WTC11 (cell line): ENCODE results near the gene ABCC11. TPM values are rescaled to one million over a fixed set of nuclear protein-coding genes. Genes with fewer than 3 reads are reported as not detected.

Experiments used
- ATAC-seq: fragments of 200-7000 bp; cut with Tn5 transposase; 2 replicates; pipeline ENCODE4 v1.10.0; 2021; ENCODE audit warnings: mild to moderate bottlenecking, moderate library complexity
- CTCF ChIA-PET: fragments of 300-600 bp; sonication (Branson Sonifier 250); formaldehyde crosslinking; loops from one replicate; lab custom pipeline; 2021; ENCODE audit warnings: antibody characterized with exemption; lab: Charles Lee
- POLR2A ChIA-PET: fragments of 350-600 bp; sonication (Branson Sonifier 250); formaldehyde crosslinking; loops from one replicate; lab custom pipeline; 2021; ENCODE audit warnings: antibody characterized with exemption; lab: Charles Lee
- DNase-seq: peaks from one replicate; pipeline ENCODE4 v3.0.0; 2021; ENCODE audit warnings: low spot score
- H3K27ac Mint-ChIP-seq: 2 replicates; pipeline ENCODE4 v1.8.0; 2021; ENCODE audit warnings: mixed read lengths
- H3K27me3 Mint-ChIP-seq: 2 replicates; pipeline ENCODE4 v1.8.0; 2021; ENCODE audit warnings: low read depth, mild to moderate bottlenecking, moderate library complexity, mixed read lengths
- H3K36me3 Mint-ChIP-seq: 2 replicates; pipeline ENCODE4 v1.8.0; 2021; ENCODE audit warnings: mixed read lengths
- H3K4me1 Mint-ChIP-seq: 2 replicates; pipeline ENCODE4 v1.8.0; 2022; ENCODE audit warnings: mixed read lengths
- H3K4me3 Mint-ChIP-seq: 2 replicates; pipeline ENCODE4 v1.8.0; 2021; ENCODE audit warnings: mild to moderate bottlenecking, moderate library complexity, mixed read lengths
- H3K9me3 Mint-ChIP-seq: 2 replicates; pipeline ENCODE4 v1.8.0; 2021; ENCODE audit warnings: mixed read lengths
- ELF4 ChIP-seq: sonication (generic); formaldehyde crosslinking; IDR thresholded peaks from 2 replicates; pipeline ENCODE4 v1.8.1; 2022; ENCODE audit warnings: low read depth, mild to moderate bottlenecking, moderate library complexity, missing genetic modification reagents
- EMX1 ChIP-seq: fragments of 250-450 bp; sonication (Bioruptor Pico); IDR thresholded peaks from 2 replicates; pipeline ENCODE4 v1.8.0; 2021; ENCODE audit warnings: mild to moderate bottlenecking
- FOXK1 ChIP-seq: sonication (generic); formaldehyde crosslinking; IDR thresholded peaks from 2 replicates; pipeline ENCODE4 v1.8.0; 2022; ENCODE audit warnings: mild to moderate bottlenecking, moderate library complexity, missing genetic modification reagents
- JUN ChIP-seq: sonication (generic); formaldehyde crosslinking; IDR thresholded peaks from 2 replicates; pipeline ENCODE4 v1.8.0; 2023; ENCODE audit warnings: mild to moderate bottlenecking, missing genetic modification reagents
- MXD4 ChIP-seq: fragments of 250-450 bp; sonication (Bioruptor Pico); IDR thresholded peaks from 2 replicates; pipeline ENCODE4 v1.8.0; 2021; ENCODE audit warnings: mild to moderate bottlenecking, moderate library complexity, borderline replicate concordance
- NFE2L1 ChIP-seq: sonication (generic); formaldehyde crosslinking; IDR thresholded peaks from 2 replicates; pipeline ENCODE4 v1.8.1; 2023; ENCODE audit warnings: missing genetic modification reagents
- NFYB ChIP-seq: sonication (generic); formaldehyde crosslinking; conservative IDR thresholded peaks from 2 replicates; pipeline ENCODE4 v1.8.0; 2022; ENCODE audit warnings: low read depth, missing genetic modification reagents
- NR1H2 ChIP-seq: sonication (generic); formaldehyde crosslinking; IDR thresholded peaks from 2 replicates; pipeline ENCODE4 v1.9.0; 2021; ENCODE audit warnings: mild to moderate bottlenecking, moderate library complexity, missing genetic modification reagents
- OVOL2 ChIP-seq: fragments of 250-450 bp; sonication (Bioruptor Pico); IDR thresholded peaks from 2 replicates; pipeline ENCODE4 v1.9.0; 2021; ENCODE audit warnings: mild to moderate bottlenecking, borderline replicate concordance
- PRRX2 ChIP-seq: fragments of 250-450 bp; sonication (Bioruptor Pico); IDR thresholded peaks from 2 replicates; pipeline ENCODE4 v1.8.0; 2021; ENCODE audit warnings: mild to moderate bottlenecking
- RELA ChIP-seq: sonication (generic); formaldehyde crosslinking; IDR thresholded peaks from 2 replicates; pipeline ENCODE4 v1.8.1; 2022; ENCODE audit warnings: missing genetic modification reagents, mild to moderate bottlenecking, borderline replicate concordance
- SP1 ChIP-seq: sonication (generic); formaldehyde crosslinking; conservative IDR thresholded peaks from 2 replicates; pipeline ENCODE4 v1.8.1; 2022; ENCODE audit warnings: missing genetic modification reagents
- TCF7 ChIP-seq: sonication (generic); formaldehyde crosslinking; IDR thresholded peaks from 2 replicates; pipeline ENCODE4 v1.8.0; 2022; ENCODE audit warnings: mild to moderate bottlenecking, low read depth, missing genetic modification reagents, moderate library complexity
- ZNF219 ChIP-seq: sonication (generic); formaldehyde crosslinking; IDR thresholded peaks from 2 replicates; pipeline ENCODE4 v1.8.0; 2023; ENCODE audit warnings: missing genetic modification reagents, mild to moderate bottlenecking, borderline replicate concordance
- ZNF232 ChIP-seq: sonication (generic); formaldehyde crosslinking; IDR thresholded peaks from 2 replicates; pipeline ENCODE4 v1.8.0; 2022; ENCODE audit warnings: mild to moderate bottlenecking, missing genetic modification reagents
- ZNF671 ChIP-seq: fragments of 250-450 bp; sonication (Bioruptor Pico); IDR thresholded peaks from 2 replicates; pipeline ENCODE4 v1.8.0; 2021; ENCODE audit warnings: mild to moderate bottlenecking
- total RNA-seq: library from RNA; stranded (reverse); gene quantifications from 3 replicates; pipeline ENCODE4 v1.2.3, GENCODE V29; 2021
- TF ChIP-seq, protein P1 (sequence below): sonication (generic); formaldehyde crosslinking; IDR thresholded peaks from 2 replicates; pipeline ENCODE4 v1.8.1; 2023; ENCODE audit warnings: mild to moderate bottlenecking, moderate library complexity, missing genetic modification reagents
- TF ChIP-seq, protein P2 (sequence below): sonication (generic); formaldehyde crosslinking; IDR thresholded peaks from 2 replicates; pipeline ENCODE4 v1.8.0; 2023; ENCODE audit warnings: missing genetic modification reagents
- TF ChIP-seq, protein P3 (sequence below): fragments of 200-600 bp; IDR thresholded peaks from 2 replicates; pipeline ENCODE4 v1.8.0; 2022; ENCODE audit warnings: antibody characterized with exemption
- TF ChIP-seq, protein P4 (sequence below): fragments of 250-450 bp; sonication (Bioruptor Pico); IDR thresholded peaks from 2 replicates; pipeline ENCODE4 v1.8.0; 2021; ENCODE audit warnings: mild to moderate bottlenecking
- TF ChIP-seq, protein P5 (sequence below): fragments of 250-450 bp; sonication (Bioruptor Pico); IDR thresholded peaks from 2 replicates; pipeline ENCODE4 v1.9.0; 2021; ENCODE audit warnings: mild to moderate bottlenecking, borderline replicate concordance

ABCC11 gene
- total RNA-seq, 1 experiment from 2014 or later, result not detected

DNA sequence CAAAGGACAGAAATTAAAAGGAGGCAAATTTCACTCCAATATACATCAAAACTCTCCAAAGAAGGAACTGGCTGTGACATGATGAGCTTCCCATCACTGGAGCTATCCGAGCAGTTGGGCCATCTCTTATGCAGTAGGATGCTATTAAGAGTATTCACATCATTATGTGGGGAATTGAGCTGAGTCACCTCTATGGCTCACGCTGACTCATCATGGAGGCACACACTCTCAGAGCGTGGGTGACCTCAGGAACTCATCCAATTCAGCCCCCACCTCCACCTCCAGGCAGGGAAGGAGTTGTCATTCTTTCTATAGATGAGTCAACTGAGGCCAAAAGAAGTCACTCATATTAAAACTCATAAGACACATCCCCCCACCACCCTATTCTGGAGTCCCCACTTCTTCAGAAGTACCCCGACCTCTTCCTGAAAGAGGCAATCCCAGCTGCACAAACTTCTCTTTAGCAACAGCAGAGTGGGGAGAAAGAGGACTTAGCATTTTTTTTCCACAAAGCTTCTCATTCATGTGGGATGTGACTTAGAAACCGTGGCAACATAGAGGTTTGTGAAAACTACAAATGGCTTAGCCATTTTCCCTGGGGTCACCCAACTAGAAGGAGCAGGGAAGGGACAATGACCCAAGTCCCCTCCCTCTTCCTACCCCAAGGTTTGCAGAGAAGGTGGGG is 124.1 kb downstream of the ABCC11 start:
- TF ChIP-seq ZNF232 (no peak), NFE2L1 (CRISPR knock-in tag) (no peak), ZNF671 (CRISPR knock-in tag) (no peak)
- TF ChIP-seq, all 79 proteins: peak for 0
- no peaks in the 10 kb centered on the region for H3K9me3 Mint-ChIP-seq
- no peak overlapping the region for H3K4me3 Mint-ChIP-seq
- no peaks in the 10 kb centered on the region for H3K27me3 Mint-ChIP-seq
- no peaks in the 10 kb centered on the region for H3K36me3 Mint-ChIP-seq
- ChIA-PET CTCF (interaction anchor here (1.0 to 2.0 kb wide), 2 partner anchors 42 to 982 kb away, joined by 3 to 8 read pairs; no protein-coding TSS in a partner anchor), POLR2A (no interaction called here)
- DNase-seq (no peak), ATAC-seq (no peak)
- H3K27ac Mint-ChIP-seq, result no peak overlapping the region
- H3K4me1 Mint-ChIP-seq, result peaks cover 9% of the 10 kb centered on the region

DNA sequence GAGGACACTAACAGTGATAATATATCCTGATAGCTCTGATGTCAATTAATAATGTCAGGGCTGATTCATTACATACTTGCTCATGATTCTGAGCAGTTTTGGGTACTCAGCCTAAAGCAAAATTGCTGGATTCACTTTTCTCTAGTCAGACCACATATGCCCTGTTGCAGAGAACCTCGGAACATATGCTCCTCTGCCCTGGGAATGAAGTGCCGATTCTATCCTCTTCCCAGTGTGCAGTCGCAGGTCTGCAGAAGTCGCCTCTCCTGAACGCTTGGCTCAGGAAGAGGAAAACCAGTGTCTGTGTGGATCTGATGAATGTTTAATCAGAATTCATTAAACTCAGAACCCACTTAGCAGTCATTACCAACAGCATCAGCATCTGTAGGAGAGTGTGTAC is 126.1 kb downstream of the ABCC11 start:
- no peaks in the 10 kb centered on the region for H3K9me3 Mint-ChIP-seq
- no peaks in the 10 kb centered on the region for H3K27me3 Mint-ChIP-seq
- DNase-seq (no peak), ATAC-seq (no peak)
- ChIA-PET CTCF (interaction anchor here (1.0 kb wide), 1 partner anchor 980 kb away, joined by 3 read pairs; no protein-coding TSS in a partner anchor), POLR2A (no interaction called here)
- H3K4me3 Mint-ChIP-seq, result no peak overlapping the region
- no peaks in the 10 kb centered on the region for H3K36me3 Mint-ChIP-seq
- TF ChIP-seq, protein P1, sequence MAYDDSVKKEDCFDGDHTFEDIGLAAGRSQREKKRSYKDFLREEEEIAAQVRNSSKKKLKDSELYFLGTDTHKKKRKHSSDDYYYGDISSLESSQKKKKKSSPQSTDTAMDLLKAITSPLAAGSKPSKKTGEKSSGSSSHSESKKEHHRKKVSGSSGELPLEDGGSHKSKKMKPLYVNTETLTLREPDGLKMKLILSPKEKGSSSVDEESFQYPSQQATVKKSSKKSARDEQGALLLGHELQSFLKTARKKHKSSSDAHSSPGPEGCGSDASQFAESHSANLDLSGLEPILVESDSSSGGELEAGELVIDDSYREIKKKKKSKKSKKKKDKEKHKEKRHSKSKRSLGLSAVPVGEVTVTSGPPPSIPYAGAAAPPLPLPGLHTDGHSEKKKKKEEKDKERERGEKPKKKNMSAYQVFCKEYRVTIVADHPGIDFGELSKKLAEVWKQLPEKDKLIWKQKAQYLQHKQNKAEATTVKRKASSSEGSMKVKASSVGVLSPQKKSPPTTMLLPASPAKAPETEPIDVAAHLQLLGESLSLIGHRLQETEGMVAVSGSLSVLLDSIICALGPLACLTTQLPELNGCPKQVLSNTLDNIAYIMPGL (CRISPR knock-in tag), result no peak
- TF ChIP-seq SP1 (CRISPR knock-in tag) (no peak), ZNF219 (CRISPR knock-in tag) (no peak), RELA (no peak), TCF7 (CRISPR knock-in tag) (no peak), MXD4 (no peak), OVOL2 (CRISPR knock-in tag) (no peak), NFYB (CRISPR knock-in tag) (no peak), NR1H2 (CRISPR knock-in tag) (no peak), FOXK1 (CRISPR knock-in tag) (no peak), PRRX2 (CRISPR knock-in tag) (no peak), ELF4 (CRISPR knock-in tag) (no peak), JUN (CRISPR knock-in tag) (no peak), EMX1 (CRISPR knock-in tag) (no peak)
- TF ChIP-seq, protein P2, sequence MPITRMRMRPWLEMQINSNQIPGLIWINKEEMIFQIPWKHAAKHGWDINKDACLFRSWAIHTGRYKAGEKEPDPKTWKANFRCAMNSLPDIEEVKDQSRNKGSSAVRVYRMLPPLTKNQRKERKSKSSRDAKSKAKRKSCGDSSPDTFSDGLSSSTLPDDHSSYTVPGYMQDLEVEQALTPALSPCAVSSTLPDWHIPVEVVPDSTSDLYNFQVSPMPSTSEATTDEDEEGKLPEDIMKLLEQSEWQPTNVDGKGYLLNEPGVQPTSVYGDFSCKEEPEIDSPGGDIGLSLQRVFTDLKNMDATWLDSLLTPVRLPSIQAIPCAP (CRISPR knock-in tag), result no peak
- TF ChIP-seq, protein P3, sequence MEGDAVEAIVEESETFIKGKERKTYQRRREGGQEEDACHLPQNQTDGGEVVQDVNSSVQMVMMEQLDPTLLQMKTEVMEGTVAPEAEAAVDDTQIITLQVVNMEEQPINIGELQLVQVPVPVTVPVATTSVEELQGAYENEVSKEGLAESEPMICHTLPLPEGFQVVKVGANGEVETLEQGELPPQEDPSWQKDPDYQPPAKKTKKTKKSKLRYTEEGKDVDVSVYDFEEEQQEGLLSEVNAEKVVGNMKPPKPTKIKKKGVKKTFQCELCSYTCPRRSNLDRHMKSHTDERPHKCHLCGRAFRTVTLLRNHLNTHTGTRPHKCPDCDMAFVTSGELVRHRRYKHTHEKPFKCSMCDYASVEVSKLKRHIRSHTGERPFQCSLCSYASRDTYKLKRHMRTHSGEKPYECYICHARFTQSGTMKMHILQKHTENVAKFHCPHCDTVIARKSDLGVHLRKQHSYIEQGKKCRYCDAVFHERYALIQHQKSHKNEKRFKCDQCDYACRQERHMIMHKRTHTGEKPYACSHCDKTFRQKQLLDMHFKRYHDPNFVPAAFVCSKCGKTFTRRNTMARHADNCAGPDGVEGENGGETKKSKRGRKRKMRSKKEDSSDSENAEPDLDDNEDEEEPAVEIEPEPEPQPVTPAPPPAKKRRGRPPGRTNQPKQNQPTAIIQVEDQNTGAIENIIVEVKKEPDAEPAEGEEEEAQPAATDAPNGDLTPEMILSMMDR, result no peak
- TF ChIP-seq, protein P4, sequence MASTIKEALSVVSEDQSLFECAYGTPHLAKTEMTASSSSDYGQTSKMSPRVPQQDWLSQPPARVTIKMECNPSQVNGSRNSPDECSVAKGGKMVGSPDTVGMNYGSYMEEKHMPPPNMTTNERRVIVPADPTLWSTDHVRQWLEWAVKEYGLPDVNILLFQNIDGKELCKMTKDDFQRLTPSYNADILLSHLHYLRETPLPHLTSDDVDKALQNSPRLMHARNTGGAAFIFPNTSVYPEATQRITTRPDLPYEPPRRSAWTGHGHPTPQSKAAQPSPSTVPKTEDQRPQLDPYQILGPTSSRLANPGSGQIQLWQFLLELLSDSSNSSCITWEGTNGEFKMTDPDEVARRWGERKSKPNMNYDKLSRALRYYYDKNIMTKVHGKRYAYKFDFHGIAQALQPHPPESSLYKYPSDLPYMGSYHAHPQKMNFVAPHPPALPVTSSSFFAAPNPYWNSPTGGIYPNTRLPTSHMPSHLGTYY (CRISPR knock-in tag), result no peak
- TF ChIP-seq, protein P5, sequence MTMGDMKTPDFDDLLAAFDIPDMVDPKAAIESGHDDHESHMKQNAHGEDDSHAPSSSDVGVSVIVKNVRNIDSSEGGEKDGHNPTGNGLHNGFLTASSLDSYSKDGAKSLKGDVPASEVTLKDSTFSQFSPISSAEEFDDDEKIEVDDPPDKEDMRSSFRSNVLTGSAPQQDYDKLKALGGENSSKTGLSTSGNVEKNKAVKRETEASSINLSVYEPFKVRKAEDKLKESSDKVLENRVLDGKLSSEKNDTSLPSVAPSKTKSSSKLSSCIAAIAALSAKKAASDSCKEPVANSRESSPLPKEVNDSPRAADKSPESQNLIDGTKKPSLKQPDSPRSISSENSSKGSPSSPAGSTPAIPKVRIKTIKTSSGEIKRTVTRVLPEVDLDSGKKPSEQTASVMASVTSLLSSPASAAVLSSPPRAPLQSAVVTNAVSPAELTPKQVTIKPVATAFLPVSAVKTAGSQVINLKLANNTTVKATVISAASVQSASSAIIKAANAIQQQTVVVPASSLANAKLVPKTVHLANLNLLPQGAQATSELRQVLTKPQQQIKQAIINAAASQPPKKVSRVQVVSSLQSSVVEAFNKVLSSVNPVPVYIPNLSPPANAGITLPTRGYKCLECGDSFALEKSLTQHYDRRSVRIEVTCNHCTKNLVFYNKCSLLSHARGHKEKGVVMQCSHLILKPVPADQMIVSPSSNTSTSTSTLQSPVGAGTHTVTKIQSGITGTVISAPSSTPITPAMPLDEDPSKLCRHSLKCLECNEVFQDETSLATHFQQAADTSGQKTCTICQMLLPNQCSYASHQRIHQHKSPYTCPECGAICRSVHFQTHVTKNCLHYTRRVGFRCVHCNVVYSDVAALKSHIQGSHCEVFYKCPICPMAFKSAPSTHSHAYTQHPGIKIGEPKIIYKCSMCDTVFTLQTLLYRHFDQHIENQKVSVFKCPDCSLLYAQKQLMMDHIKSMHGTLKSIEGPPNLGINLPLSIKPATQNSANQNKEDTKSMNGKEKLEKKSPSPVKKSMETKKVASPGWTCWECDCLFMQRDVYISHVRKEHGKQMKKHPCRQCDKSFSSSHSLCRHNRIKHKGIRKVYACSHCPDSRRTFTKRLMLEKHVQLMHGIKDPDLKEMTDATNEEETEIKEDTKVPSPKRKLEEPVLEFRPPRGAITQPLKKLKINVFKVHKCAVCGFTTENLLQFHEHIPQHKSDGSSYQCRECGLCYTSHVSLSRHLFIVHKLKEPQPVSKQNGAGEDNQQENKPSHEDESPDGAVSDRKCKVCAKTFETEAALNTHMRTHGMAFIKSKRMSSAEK (CRISPR knock-in tag), result no peak
- H3K4me1 Mint-ChIP-seq, result peaks cover 3% of the 10 kb centered on the region
- no peak overlapping the region for H3K27ac Mint-ChIP-seq
